ENCODE measurements around the gene DNAJC27.

DNAJC27 gene

GRCh38 chr2:24969784-24970183 lies 2.0 kb downstream of the DNAJC27 start:
- Histone ChIP-seq H3K4me1 (ENCODE audit: control insufficient read depth, insufficient read depth, low read length) (no peaks in the 10 kb centered on the region), H3K9me3 (ENCODE audit: control insufficient read depth, insufficient read depth, low read length) (no peaks in the 10 kb centered on the region), H3K36me3 (ENCODE audit: control insufficient read depth, insufficient read depth, low read length) (no peaks in the 10 kb centered on the region), H3K4me3 (ENCODE audit: low read depth, low read length) (no peak overlapping the region), H3K9ac (ENCODE audit: low read depth, low read length) (no peak overlapping the region), H3K27me3 (ENCODE audit: control insufficient read depth, insufficient read depth, low read length) (no peaks in the 10 kb centered on the region)

- Histone ChIP-seq H3K9ac (ENCODE audit: low read depth, low read length) (no peak overlapping the region), H3K27me3 (ENCODE audit: control insufficient read depth, insufficient read depth, low read length) (no peaks in the 10 kb centered on the region), H3K4me1 (ENCODE audit: control insufficient read depth, insufficient read depth, low read length) (peaks cover 4% of the 10 kb centered on the region), H3K36me3 (ENCODE audit: control insufficient read depth, insufficient read depth, low read length) (no peaks in the 10 kb centered on the region), H3K4me3 (ENCODE audit: low read depth, low read length) (no peak overlapping the region), H3K9me3 (ENCODE audit: control insufficient read depth, insufficient read depth, low read length) (no peaks in the 10 kb centered on the region)
Measured at GRCh38 chr2:24961903-24962302, 9.9 kb downstream of the DNAJC27 start.

GRCh38 chr2:24959761-24960160 lies 12.0 kb downstream of the DNAJC27 start:
- no peaks in the 10 kb centered on the region for H3K27me3 ChIP-seq (ENCODE audit: control insufficient read depth, insufficient read depth, low read length)
- H3K4me3 ChIP-seq (ENCODE audit: low read depth, low read length): no peak overlapping the region
- no peaks in the 10 kb centered on the region for H3K9me3 ChIP-seq (ENCODE audit: control insufficient read depth, insufficient read depth, low read length)
- H3K36me3 ChIP-seq (ENCODE audit: control insufficient read depth, insufficient read depth, low read length): no peaks in the 10 kb centered on the region
- no peak overlapping the region for H3K9ac ChIP-seq (ENCODE audit: low read depth, low read length)
- peaks cover 4% of the 10 kb centered on the region for H3K4me1 ChIP-seq (ENCODE audit: control insufficient read depth, insufficient read depth, low read length)

GRCh38 chr2:24958411-24958935 lies 13.3 kb downstream of the DNAJC27 start:
- Histone ChIP-seq H3K9me3 (ENCODE audit: control insufficient read depth, insufficient read depth, low read length) (no peaks in the 10 kb centered on the region), H3K9ac (ENCODE audit: low read depth, low read length) (no peak overlapping the region), H3K36me3 (ENCODE audit: control insufficient read depth, insufficient read depth, low read length) (no peaks in the 10 kb centered on the region), H3K4me3 (ENCODE audit: low read depth, low read length) (no peak overlapping the region), H3K27me3 (ENCODE audit: control insufficient read depth, insufficient read depth, low read length) (no peaks in the 10 kb centered on the region), H3K4me1 (ENCODE audit: control insufficient read depth, insufficient read depth, low read length) (peaks cover 4% of the 10 kb centered on the region)

- H3K4me3 ChIP-seq (ENCODE audit: low read depth, low read length): no peak overlapping the region
- no peaks in the 10 kb centered on the region for H3K9me3 ChIP-seq (ENCODE audit: control insufficient read depth, insufficient read depth, low read length)
- no peaks in the 10 kb centered on the region for H3K27me3 ChIP-seq (ENCODE audit: control insufficient read depth, insufficient read depth, low read length)
- peaks cover 4% of the 10 kb centered on the region for H3K4me1 ChIP-seq (ENCODE audit: control insufficient read depth, insufficient read depth, low read length)
- no peaks in the 10 kb centered on the region for H3K36me3 ChIP-seq (ENCODE audit: control insufficient read depth, insufficient read depth, low read length)
- H3K9ac ChIP-seq (ENCODE audit: low read depth, low read length): no peak overlapping the region
Measured at GRCh38 chr2:24957976-24958375, 13.8 kb downstream of the DNAJC27 start.

GRCh38 chr2:24957221-24957620 lies 14.5 kb downstream of the DNAJC27 start:
- Histone ChIP-seq H3K9ac (ENCODE audit: low read depth, low read length) (no peak overlapping the region), H3K9me3 (ENCODE audit: control insufficient read depth, insufficient read depth, low read length) (no peaks in the 10 kb centered on the region), H3K4me1 (ENCODE audit: control insufficient read depth, insufficient read depth, low read length) (no peaks in the 10 kb centered on the region), H3K36me3 (ENCODE audit: control insufficient read depth, insufficient read depth, low read length) (no peaks in the 10 kb centered on the region), H3K27me3 (ENCODE audit: control insufficient read depth, insufficient read depth, low read length) (no peaks in the 10 kb centered on the region), H3K4me3 (ENCODE audit: low read depth, low read length) (no peak overlapping the region)

- Histone ChIP-seq H3K36me3 (ENCODE audit: control insufficient read depth, insufficient read depth, low read length) (peaks cover 2% of the 10 kb centered on the region), H3K27me3 (ENCODE audit: control insufficient read depth, insufficient read depth, low read length) (no peaks in the 10 kb centered on the region), H3K4me1 (ENCODE audit: control insufficient read depth, insufficient read depth, low read length) (no peaks in the 10 kb centered on the region), H3K9me3 (ENCODE audit: control insufficient read depth, insufficient read depth, low read length) (no peaks in the 10 kb centered on the region), H3K4me3 (ENCODE audit: low read depth, low read length) (no peak overlapping the region), H3K9ac (ENCODE audit: low read depth, low read length) (no peak overlapping the region)
Measured at GRCh38 chr2:24955921-24956320, 15.8 kb downstream of the DNAJC27 start.

GRCh38 chr2:24955232-24955631 lies 16.5 kb downstream of the DNAJC27 start:
- no peaks in the 10 kb centered on the region for H3K4me1 ChIP-seq (ENCODE audit: control insufficient read depth, insufficient read depth, low read length)
- peaks cover 2% of the 10 kb centered on the region for H3K36me3 ChIP-seq (ENCODE audit: control insufficient read depth, insufficient read depth, low read length)
- no peaks in the 10 kb centered on the region for H3K27me3 ChIP-seq (ENCODE audit: control insufficient read depth, insufficient read depth, low read length)
- no peak overlapping the region for H3K9ac ChIP-seq (ENCODE audit: low read depth, low read length)
- H3K9me3 ChIP-seq (ENCODE audit: control insufficient read depth, insufficient read depth, low read length): no peaks in the 10 kb centered on the region
- no peak overlapping the region for H3K4me3 ChIP-seq (ENCODE audit: low read depth, low read length)

- Histone ChIP-seq H3K9ac (ENCODE audit: low read depth, low read length) (no peak overlapping the region), H3K36me3 (ENCODE audit: control insufficient read depth, insufficient read depth, low read length) (peaks cover 7% of the 10 kb centered on the region), H3K27me3 (ENCODE audit: control insufficient read depth, insufficient read depth, low read length) (no peaks in the 10 kb centered on the region), H3K9me3 (ENCODE audit: control insufficient read depth, insufficient read depth, low read length) (no peaks in the 10 kb centered on the region), H3K4me1 (ENCODE audit: control insufficient read depth, insufficient read depth, low read length) (no peaks in the 10 kb centered on the region), H3K4me3 (ENCODE audit: low read depth, low read length) (no peak overlapping the region)
Measured at GRCh38 chr2:24950102-24950501, 21.7 kb downstream of the DNAJC27 start.

- no peak overlapping the region for H3K4me3 ChIP-seq (ENCODE audit: low read depth, low read length)
- H3K36me3 ChIP-seq (ENCODE audit: control insufficient read depth, insufficient read depth, low read length): peaks cover 7% of the 10 kb centered on the region
- H3K4me1 ChIP-seq (ENCODE audit: control insufficient read depth, insufficient read depth, low read length): no peaks in the 10 kb centered on the region
- H3K9me3 ChIP-seq (ENCODE audit: control insufficient read depth, insufficient read depth, low read length): no peaks in the 10 kb centered on the region
- no peaks in the 10 kb centered on the region for H3K27me3 ChIP-seq (ENCODE audit: control insufficient read depth, insufficient read depth, low read length)
- no peak overlapping the region for H3K9ac ChIP-seq (ENCODE audit: low read depth, low read length)
Measured at GRCh38 chr2:24948506-24948905, 23.2 kb downstream of the DNAJC27 start.

- no peaks in the 10 kb centered on the region for H3K9me3 ChIP-seq (ENCODE audit: control insufficient read depth, insufficient read depth, low read length)
- peaks cover 7% of the 10 kb centered on the region for H3K36me3 ChIP-seq (ENCODE audit: control insufficient read depth, insufficient read depth, low read length)
- no peak overlapping the region for H3K9ac ChIP-seq (ENCODE audit: low read depth, low read length)
- no peaks in the 10 kb centered on the region for H3K27me3 ChIP-seq (ENCODE audit: control insufficient read depth, insufficient read depth, low read length)
- no peaks in the 10 kb centered on the region for H3K4me1 ChIP-seq (ENCODE audit: control insufficient read depth, insufficient read depth, low read length)
- H3K4me3 ChIP-seq (ENCODE audit: low read depth, low read length): no peak overlapping the region
Measured at GRCh38 chr2:24947561-24948157, 24.1 kb downstream of the DNAJC27 start.

GRCh38 chr2:24945907-24946306 lies 25.8 kb downstream of the DNAJC27 start:
- peaks cover 5% of the 10 kb centered on the region for H3K36me3 ChIP-seq (ENCODE audit: control insufficient read depth, insufficient read depth, low read length)
- H3K27me3 ChIP-seq (ENCODE audit: control insufficient read depth, insufficient read depth, low read length): no peaks in the 10 kb centered on the region
- H3K4me3 ChIP-seq (ENCODE audit: low read depth, low read length): no peak overlapping the region
- no peaks in the 10 kb centered on the region for H3K4me1 ChIP-seq (ENCODE audit: control insufficient read depth, insufficient read depth, low read length)
- no peak overlapping the region for H3K9ac ChIP-seq (ENCODE audit: low read depth, low read length)
- no peaks in the 10 kb centered on the region for H3K9me3 ChIP-seq (ENCODE audit: control insufficient read depth, insufficient read depth, low read length)
